ENCODE data around the gene SLC35E4.

DNA sequence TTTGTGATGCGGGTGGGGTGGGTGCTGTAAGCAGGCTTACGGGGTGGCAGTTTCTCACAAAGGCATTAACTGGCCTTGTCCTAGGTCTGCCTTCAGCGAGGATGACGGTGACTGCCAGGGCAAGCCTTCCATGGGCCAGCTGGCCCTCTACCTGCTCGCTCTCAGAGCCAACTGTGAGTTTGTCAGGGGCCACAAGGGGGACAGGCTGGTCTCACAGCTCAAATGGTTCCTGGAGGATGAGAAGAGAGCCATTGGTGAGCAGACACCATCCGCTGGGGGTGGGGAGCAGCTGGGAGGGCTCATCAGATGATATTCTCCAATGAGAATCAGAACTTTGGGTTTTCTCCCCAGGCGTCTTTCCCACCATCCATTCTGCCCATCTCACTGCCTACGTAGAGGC lies 22.8 kb upstream of the SLC35E4 start:
- no peak for TF ChIP-seq EZH2phosphoT487 (IDR thresholded peaks at IDR 0.05; ENCODE audit: low read depth)
- TF ChIP-seq, protein P1, sequence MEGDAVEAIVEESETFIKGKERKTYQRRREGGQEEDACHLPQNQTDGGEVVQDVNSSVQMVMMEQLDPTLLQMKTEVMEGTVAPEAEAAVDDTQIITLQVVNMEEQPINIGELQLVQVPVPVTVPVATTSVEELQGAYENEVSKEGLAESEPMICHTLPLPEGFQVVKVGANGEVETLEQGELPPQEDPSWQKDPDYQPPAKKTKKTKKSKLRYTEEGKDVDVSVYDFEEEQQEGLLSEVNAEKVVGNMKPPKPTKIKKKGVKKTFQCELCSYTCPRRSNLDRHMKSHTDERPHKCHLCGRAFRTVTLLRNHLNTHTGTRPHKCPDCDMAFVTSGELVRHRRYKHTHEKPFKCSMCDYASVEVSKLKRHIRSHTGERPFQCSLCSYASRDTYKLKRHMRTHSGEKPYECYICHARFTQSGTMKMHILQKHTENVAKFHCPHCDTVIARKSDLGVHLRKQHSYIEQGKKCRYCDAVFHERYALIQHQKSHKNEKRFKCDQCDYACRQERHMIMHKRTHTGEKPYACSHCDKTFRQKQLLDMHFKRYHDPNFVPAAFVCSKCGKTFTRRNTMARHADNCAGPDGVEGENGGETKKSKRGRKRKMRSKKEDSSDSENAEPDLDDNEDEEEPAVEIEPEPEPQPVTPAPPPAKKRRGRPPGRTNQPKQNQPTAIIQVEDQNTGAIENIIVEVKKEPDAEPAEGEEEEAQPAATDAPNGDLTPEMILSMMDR (IDR thresholded peaks at IDR 0.05; ENCODE audit: low read depth, low read length): no peak
